SK-N-SH (cell line): ENCODE data around the gene SLC24A4. TPM values are rescaled to one million over a fixed set of nuclear protein-coding genes. Genes with fewer than 3 reads are reported as not detected.

Source experiments
- CTCF ChIA-PET: fragments of 300-600, 350-600 bp; formaldehyde crosslinking; extraction: SDS; loops from one replicate; lab custom pipeline; 2021; lab: Yijun Ruan, JAX
- POLR2A ChIA-PET: fragments of 350-600 bp; sonication (Branson Sonifier 250); formaldehyde crosslinking; extraction: SDS; loops from one replicate; lab custom pipeline; 2020; ENCODE audit warnings: antibody characterized with exemption, inconsistent platforms; lab: Yijun Ruan, JAX
- DNase-seq: peaks from one replicate; pipeline ENCODE4 v3.0.0; 2012
- H2AFZ ChIP-seq: fragments of 200-600 bp; sonication (generic); 2 replicates; pipeline ENCODE4 v1.8.1; 2016; ENCODE audit warnings: antibody characterized with exemption, mild to moderate bottlenecking, low read depth
- H3F3A ChIP-seq: fragments of 200-600 bp; sonication (generic); replicated peaks from 2 replicates; pipeline ENCODE3; 2016; ENCODE audit warnings: antibody characterized with exemption, mild to moderate bottlenecking; ENCODE audit not compliant: insufficient read depth
- H3K27ac ChIP-seq, 2 experiments: fragments of 200-500 bp in 1 of 2; fragments of 200-600 bp in 1 of 2; sonication (Bioruptor generic) in 1 of 2; sonication (generic), shearing (Covaris generic) in 1 of 2; 2 replicates each; pipeline versions ENCODE4 v1.5.1 to v1.6.1; 2014 to 2016; ENCODE audit warnings: low read depth in 2 of 2, inconsistent platforms in 1 of 2, low read length in 1 of 2, mild to moderate bottlenecking in 1 of 2, mixed read lengths in 1 of 2
- H3K27me3 ChIP-seq: fragments of 200-600 bp; sonication (generic), shearing (Covaris generic); 2 replicates; pipeline ENCODE4 v1.6.1; 2016; ENCODE audit warnings: mixed run types; ENCODE audit not compliant: insufficient read depth
- H3K36me3 ChIP-seq, 2 experiments: fragments of 200-500 bp in 1 of 2; fragments of 200-600 bp in 1 of 2; sonication (Bioruptor generic) in 1 of 2; sonication (generic) in 1 of 2; replicated peaks in 1 of 2; 2 replicates each; pipeline versions ENCODE3 to v1.5.1; 2014 to 2016; ENCODE audit warnings: low read length in 1 of 2, mild to moderate bottlenecking in 1 of 2; ENCODE audit not compliant: insufficient read depth in 2 of 2, control insufficient read depth in 1 of 2
- H3K4me1 ChIP-seq, 2 experiments: fragments of 200-500 bp in 1 of 2; fragments of 200-600 bp in 1 of 2; sonication (Bioruptor generic) in 1 of 2; sonication (generic), shearing (Covaris generic) in 1 of 2; 2 replicates each; pipeline versions ENCODE4 v1.5.1 to v1.6.1; 2014 to 2016; ENCODE audit warnings: low read depth in 1 of 2, low read length in 1 of 2, mixed run types in 1 of 2; ENCODE audit not compliant: insufficient read depth in 2 of 2, control insufficient read depth in 1 of 2
- H3K4me2 ChIP-seq: fragments of 200-600 bp; sonication (generic), shearing (Covaris generic); 2 replicates; pipeline ENCODE4 v1.6.1; 2017; ENCODE audit warnings: mixed run types
- H3K4me3 ChIP-seq, 2 experiments: fragments of 200-500 bp in 1 of 2; fragments of 200-600 bp in 1 of 2; sonication (Bioruptor generic) in 1 of 2; sonication (generic), shearing (Covaris generic) in 1 of 2; 2 replicates each; pipeline versions ENCODE4 v1.5.1 to v1.8.1; 2014 to 2016; ENCODE audit warnings: low read depth in 2 of 2, inconsistent platforms in 1 of 2, low read length in 1 of 2, mild to moderate bottlenecking in 1 of 2, mixed read lengths in 1 of 2, moderate library complexity in 1 of 2
- H3K79me2 ChIP-seq: fragments of 200-600 bp; sonication (generic); 2 replicates; pipeline ENCODE4 v1.8.1; 2017; ENCODE audit warnings: mild to moderate bottlenecking; ENCODE audit not compliant: insufficient read depth
- H3K9ac ChIP-seq: fragments of 200-600 bp; sonication (generic); 2 replicates; pipeline ENCODE4 v1.6.1; 2017; ENCODE audit warnings: mixed run types
- H3K9me2 ChIP-seq: fragments of 200-600 bp; sonication (generic); 2 replicates; pipeline ENCODE4 v1.6.1; 2017; ENCODE audit warnings: mixed run types
- H3K9me3 ChIP-seq: fragments of 200-600 bp; sonication (generic); 2 replicates; pipeline ENCODE4 v1.6.1; 2017; ENCODE audit warnings: mixed run types, mild to moderate bottlenecking, moderate library complexity
- H4K20me1 ChIP-seq: fragments of 200-600 bp; sonication (generic); 2 replicates; pipeline ENCODE4 v1.6.1; 2017; ENCODE audit warnings: mild to moderate bottlenecking, mixed run types; ENCODE audit not compliant: insufficient read depth
- EP300 ChIP-seq, 2 experiments: IDR thresholded peaks; 2 replicates each; pipeline versions ENCODE4 v1.4.0 to v1.6.1; 2012; ENCODE audit warnings: borderline replicate concordance in 1 of 2, low read depth in 1 of 2, low read length in 1 of 2
- GABPA ChIP-seq: IDR thresholded peaks from 2 replicates; pipeline ENCODE4 v1.4.0; 2012; ENCODE audit warnings: low read depth, mild to moderate bottlenecking
- JUND ChIP-seq: IDR thresholded peaks from 2 replicates; pipeline ENCODE4 v1.4.0; 2012
- MEF2A ChIP-seq: IDR thresholded peaks from 2 replicates; pipeline ENCODE4 v1.4.0; 2012; ENCODE audit warnings: low read depth, borderline replicate concordance
- MXI1 ChIP-seq: IDR thresholded peaks from 2 replicates; pipeline ENCODE4 v1.6.1; 2012; ENCODE audit warnings: mild to moderate bottlenecking, low read depth, low read length, improper control_type of control experiment
- NRF1 ChIP-seq: IDR thresholded peaks from 2 replicates; pipeline ENCODE4 v1.6.1; 2012; ENCODE audit warnings: low read depth, mild to moderate bottlenecking, low read length
- RAD21 ChIP-seq: IDR thresholded peaks from 2 replicates; pipeline ENCODE4 v1.6.1; 2012; ENCODE audit warnings: mild to moderate bottlenecking, low read length
- RCOR1 ChIP-seq: fragments of 150-350 bp; IDR thresholded peaks from 2 replicates; pipeline ENCODE4 v1.6.1; 2017; ENCODE audit warnings: antibody characterized with exemption, low read length
- RXRA ChIP-seq: IDR thresholded peaks from 2 replicates; pipeline ENCODE4 v1.4.0; 2012; ENCODE audit warnings: low read depth, mild to moderate bottlenecking, borderline replicate concordance
- SIN3A ChIP-seq: IDR thresholded peaks from 2 replicates; pipeline ENCODE4 v1.6.1; 2012; ENCODE audit warnings: low read depth, mild to moderate bottlenecking, low read length, moderate library complexity, borderline replicate concordance
- TEAD4 ChIP-seq: IDR thresholded peaks from 2 replicates; pipeline ENCODE4 v1.4.0; 2012; ENCODE audit warnings: mild to moderate bottlenecking, borderline replicate concordance; ENCODE audit not compliant: insufficient read depth
- WGBS: methylation state at CpG from one replicate; pipeline ENCODE4 v1.1.6; 2017; ENCODE audit warnings: low lambda C conversion rate; 5-methylcytosine and 5-hydroxymethylcytosine counted together
- polyA plus RNA-seq, 3 experiments: library from polyadenylated mRNA; depleted of rRNA; stranded (reverse); fragments of >200 nt; gene quantifications; 2 replicates each; pipeline ENCODE4 v1.2.3, GENCODE V29; 2012
- TF ChIP-seq, protein P1 (sequence below): IDR thresholded peaks from 2 replicates; pipeline ENCODE4 v1.4.0; 2012; ENCODE audit warnings: low read depth, borderline replicate concordance
- TF ChIP-seq, protein P2 (sequence below): fragments of 200-600 bp; sonication (generic); IDR thresholded peaks from 2 replicates; pipeline ENCODE4 v1.6.1; 2017; ENCODE audit warnings: antibody characterized with exemption, mild to moderate bottlenecking, moderate library complexity

Gene SLC24A4
- polyA plus RNA-seq, 1 of the 3 experiments (the other 2 are of a cell fraction), result 0.07 TPM

DNA sequence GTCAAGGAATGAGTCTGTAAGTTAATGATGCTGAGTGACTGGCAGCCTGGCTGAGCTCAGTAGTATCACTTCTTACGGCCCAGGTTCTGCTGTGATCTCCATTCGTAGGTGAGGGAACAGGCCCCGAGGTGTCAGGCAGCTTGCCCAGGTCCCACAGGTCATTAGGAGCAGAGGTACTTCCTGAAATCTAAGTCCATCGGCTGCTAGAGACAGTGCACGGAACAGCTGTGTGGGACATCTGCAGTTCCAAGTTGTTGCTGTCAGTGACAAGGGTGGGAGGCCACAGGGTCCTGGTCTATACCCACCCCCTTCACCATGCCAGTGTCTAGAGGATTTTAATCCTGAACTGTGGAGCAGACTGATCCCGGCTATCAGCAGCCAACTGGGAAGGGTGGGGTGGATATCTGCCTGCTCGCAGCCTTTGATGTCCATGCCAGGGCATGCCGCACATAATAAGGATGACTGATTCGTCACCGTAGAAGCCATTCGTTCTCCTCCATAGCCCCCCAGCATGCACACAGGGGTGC lies 108.3 kb downstream of the SLC24A4 start:
- Histone ChIP-seq H3K9me3 (no peaks in the 10 kb centered on the region), H3K79me2 (no peaks in the 10 kb centered on the region), H4K20me1 (no peaks in the 10 kb centered on the region), H3K9me2 (no peaks in the 10 kb centered on the region), H3K36me3 (no peaks in the 10 kb centered on the region), H3K4me2 (no peak overlapping the region), H3K4me3 (no peak overlapping the region), H2AFZ (no peak overlapping the region), H3F3A (no peaks in the 10 kb centered on the region), H3K27me3 (peaks cover 9% of the 10 kb centered on the region; the same call in 1 of the 2 replicates), H3K27ac (no peak overlapping the region), H3K4me1 (no peaks in the 10 kb centered on the region), H3K9ac (no peak overlapping the region)
- DNase-seq, result no peak
- CTCF ChIA-PET, result no interaction called here
- WGBS, result 30% methylated on average over 9 of the region's 11 CpGs
- POLR2A ChIA-PET, result no interaction called here
- TF ChIP-seq JUND (no peak), MEF2A (no peak), NRF1 (no peak)

DNA sequence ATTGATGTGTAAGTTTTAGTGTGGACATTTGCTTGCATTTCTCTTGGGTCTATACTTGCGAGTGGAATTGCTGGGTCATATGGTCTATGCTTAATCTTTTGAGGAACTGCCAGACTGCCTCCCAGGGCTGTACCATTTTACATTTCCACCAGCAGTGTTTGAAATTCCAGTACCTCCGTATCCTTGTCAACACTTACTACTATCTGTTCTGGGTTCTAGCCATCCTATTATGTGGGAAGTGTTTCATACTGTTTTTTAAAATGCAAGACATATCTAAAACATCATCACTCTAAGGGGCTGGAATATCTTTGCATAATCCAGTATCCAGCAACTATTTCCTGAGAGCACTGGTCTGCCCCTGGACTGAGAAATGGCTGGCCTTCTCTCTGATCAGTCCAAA lies 110.4 kb downstream of the SLC24A4 start:
- 38% methylated on average over 2 of the region's 2 CpGs for WGBS
- Histone ChIP-seq H3K4me1 (no peaks in the 10 kb centered on the region), H3K9ac (no peak overlapping the region), H3K36me3 (no peaks in the 10 kb centered on the region), H3F3A (no peaks in the 10 kb centered on the region), H3K27ac (no peak overlapping the region), H4K20me1 (no peaks in the 10 kb centered on the region), H3K4me2 (no peak overlapping the region), H3K79me2 (no peaks in the 10 kb centered on the region), H3K9me3 (no peaks in the 10 kb centered on the region), H3K4me3 (no peak overlapping the region), H2AFZ (no peak overlapping the region), H3K9me2 (no peaks in the 10 kb centered on the region), H3K27me3 (peaks cover 9% of the 10 kb centered on the region; the same call in 1 of the 2 replicates)
- no peak for TF ChIP-seq SIN3A
- no peak for TF ChIP-seq EP300 (IDR thresholded peaks at IDR 0.05; ENCODE audit: borderline replicate concordance in 1 of 2, low read depth in 1 of 2, low read length in 1 of 2)
- TF ChIP-seq, protein P1, sequence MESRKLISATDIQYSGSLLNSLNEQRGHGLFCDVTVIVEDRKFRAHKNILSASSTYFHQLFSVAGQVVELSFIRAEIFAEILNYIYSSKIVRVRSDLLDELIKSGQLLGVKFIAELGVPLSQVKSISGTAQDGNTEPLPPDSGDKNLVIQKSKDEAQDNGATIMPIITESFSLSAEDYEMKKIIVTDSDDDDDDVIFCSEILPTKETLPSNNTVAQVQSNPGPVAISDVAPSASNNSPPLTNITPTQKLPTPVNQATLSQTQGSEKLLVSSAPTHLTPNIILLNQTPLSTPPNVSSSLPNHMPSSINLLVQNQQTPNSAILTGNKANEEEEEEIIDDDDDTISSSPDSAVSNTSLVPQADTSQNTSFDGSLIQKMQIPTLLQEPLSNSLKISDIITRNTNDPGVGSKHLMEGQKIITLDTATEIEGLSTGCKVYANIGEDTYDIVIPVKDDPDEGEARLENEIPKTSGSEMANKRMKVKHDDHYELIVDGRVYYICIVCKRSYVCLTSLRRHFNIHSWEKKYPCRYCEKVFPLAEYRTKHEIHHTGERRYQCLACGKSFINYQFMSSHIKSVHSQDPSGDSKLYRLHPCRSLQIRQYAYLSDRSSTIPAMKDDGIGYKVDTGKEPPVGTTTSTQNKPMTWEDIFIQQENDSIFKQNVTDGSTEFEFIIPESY, result no peak
- TF ChIP-seq, protein P2, sequence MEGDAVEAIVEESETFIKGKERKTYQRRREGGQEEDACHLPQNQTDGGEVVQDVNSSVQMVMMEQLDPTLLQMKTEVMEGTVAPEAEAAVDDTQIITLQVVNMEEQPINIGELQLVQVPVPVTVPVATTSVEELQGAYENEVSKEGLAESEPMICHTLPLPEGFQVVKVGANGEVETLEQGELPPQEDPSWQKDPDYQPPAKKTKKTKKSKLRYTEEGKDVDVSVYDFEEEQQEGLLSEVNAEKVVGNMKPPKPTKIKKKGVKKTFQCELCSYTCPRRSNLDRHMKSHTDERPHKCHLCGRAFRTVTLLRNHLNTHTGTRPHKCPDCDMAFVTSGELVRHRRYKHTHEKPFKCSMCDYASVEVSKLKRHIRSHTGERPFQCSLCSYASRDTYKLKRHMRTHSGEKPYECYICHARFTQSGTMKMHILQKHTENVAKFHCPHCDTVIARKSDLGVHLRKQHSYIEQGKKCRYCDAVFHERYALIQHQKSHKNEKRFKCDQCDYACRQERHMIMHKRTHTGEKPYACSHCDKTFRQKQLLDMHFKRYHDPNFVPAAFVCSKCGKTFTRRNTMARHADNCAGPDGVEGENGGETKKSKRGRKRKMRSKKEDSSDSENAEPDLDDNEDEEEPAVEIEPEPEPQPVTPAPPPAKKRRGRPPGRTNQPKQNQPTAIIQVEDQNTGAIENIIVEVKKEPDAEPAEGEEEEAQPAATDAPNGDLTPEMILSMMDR, result no peak
- TF ChIP-seq RAD21, result no peak
- TF ChIP-seq MXI1, result no peak
- TF ChIP-seq GABPA, result no peak
- no peak for TF ChIP-seq TEAD4
- TF ChIP-seq RXRA, result no peak
- TF ChIP-seq RCOR1, result no peak
- DNase-seq, result no peak
- CTCF ChIA-PET, result no interaction called here
- POLR2A ChIA-PET, result no interaction called here
